ENCODE results near the gene MSN. TPM values are rescaled to one million over a fixed set of nuclear protein-coding genes. Genes with fewer than 3 reads are reported as not detected.

The MSN gene
- polyA plus RNA-seq, 1 donor (not counting 4 experiments of a cell fraction or from before 2014, with no cell fraction given), result 421 TPM

DNA sequence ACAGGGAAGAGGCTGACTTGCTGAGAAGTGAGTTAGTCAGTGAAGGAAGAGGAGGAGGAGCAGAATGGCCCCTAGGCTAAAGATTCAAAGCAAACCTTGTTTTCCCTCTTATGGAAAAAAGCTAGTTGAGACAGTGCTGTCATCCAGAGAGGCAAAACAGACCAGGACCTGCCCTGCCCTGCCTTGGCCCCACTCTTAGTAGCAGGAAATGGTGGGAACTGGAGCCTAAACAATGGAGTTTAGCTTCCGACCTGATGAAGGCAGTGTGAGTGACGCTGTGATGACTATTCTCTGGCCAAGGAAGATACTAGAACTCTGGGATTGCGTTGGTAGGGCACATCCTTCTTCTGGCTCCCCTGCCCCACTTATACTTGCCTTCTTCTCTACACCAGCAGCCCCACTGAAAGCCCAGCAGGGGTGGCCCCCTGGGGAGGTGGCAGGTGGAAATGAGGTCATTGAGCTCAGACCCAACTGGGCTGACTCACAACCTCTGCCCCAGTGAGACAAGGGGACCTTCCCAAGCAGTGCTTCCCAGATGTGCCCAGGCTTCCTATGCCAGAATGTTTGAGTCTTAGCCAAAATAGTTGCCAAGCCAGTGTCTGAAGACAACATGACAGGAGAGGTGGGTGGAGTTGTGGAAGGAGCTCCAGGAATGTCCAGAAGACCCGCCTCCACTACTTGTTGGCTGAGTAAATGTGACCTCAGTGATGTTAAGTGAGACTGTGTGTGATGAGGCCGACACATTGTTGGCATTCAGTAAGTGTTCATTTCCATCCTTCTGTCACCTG lies 38.8 kb downstream of the MSN start:
- no peak overlapping the region for H2AFZ ChIP-seq (ENCODE audit: control insufficient read depth, low read length)
- H4K20me1 ChIP-seq (ENCODE audit: control insufficient read depth, extremely low read depth, insufficient read depth, low read length), result peaks cover 12% of the 10 kb centered on the region

DNA sequence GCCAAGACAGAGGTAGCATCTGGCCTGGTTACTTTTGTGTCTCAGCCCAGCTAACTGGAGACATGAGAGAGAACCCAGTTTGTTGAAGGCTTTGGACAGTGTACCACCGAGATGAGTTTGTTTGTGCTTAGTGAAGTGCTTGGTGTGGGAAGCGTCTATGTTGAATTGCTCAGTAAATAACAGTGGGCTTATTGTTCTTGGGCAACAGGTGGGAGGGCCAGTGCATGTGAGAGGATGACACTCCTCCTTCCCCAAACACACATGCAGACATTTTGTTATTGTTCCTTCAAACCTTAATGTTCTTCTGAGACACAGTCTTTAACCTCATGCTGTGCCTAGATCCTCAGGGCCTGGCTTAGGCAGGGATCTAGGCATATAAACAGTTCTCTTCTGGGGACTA lies 39.7 kb downstream of the MSN start:
- no peaks in the 10 kb centered on the region for H3K9me3 ChIP-seq (ENCODE audit: control insufficient read depth, low read depth, low read length)
- peaks cover 12% of the 10 kb centered on the region for H4K20me1 ChIP-seq (ENCODE audit: control insufficient read depth, extremely low read depth, insufficient read depth, low read length)
- H2AFZ ChIP-seq (ENCODE audit: control insufficient read depth, low read length), result no peak overlapping the region
- dilution Hi-C loops (cut with MboI; ENCODE audit: extremely low pct_ligation_motif_present, low sequenced_read_pairs), result no loop called here
- peak overlapping the region; percentile 64 for H3K27ac ChIP-seq (ENCODE audit: control insufficient read depth, insufficient read depth, low read length)
- no peak overlapping the region for H3K4me2 ChIP-seq (ENCODE audit: control insufficient read depth, extremely low read depth, insufficient read depth, low read depth, low read length)
- H3K4me3 ChIP-seq (ENCODE audit: control insufficient read depth in 2 of 3, extremely low read depth in 1 of 3, insufficient read depth in 2 of 3, low read depth in 1 of 3, low read length in 3 of 3), result no peak overlapping the region
- FAIRE-seq (no peak), DNase-seq (ENCODE audit: low read depth, low spot score) (no peak)
- no peak for TF ChIP-seq EZH2 (IDR thresholded peaks at IDR 0.05; ENCODE audit: low read length)
- TF ChIP-seq, protein P1, sequence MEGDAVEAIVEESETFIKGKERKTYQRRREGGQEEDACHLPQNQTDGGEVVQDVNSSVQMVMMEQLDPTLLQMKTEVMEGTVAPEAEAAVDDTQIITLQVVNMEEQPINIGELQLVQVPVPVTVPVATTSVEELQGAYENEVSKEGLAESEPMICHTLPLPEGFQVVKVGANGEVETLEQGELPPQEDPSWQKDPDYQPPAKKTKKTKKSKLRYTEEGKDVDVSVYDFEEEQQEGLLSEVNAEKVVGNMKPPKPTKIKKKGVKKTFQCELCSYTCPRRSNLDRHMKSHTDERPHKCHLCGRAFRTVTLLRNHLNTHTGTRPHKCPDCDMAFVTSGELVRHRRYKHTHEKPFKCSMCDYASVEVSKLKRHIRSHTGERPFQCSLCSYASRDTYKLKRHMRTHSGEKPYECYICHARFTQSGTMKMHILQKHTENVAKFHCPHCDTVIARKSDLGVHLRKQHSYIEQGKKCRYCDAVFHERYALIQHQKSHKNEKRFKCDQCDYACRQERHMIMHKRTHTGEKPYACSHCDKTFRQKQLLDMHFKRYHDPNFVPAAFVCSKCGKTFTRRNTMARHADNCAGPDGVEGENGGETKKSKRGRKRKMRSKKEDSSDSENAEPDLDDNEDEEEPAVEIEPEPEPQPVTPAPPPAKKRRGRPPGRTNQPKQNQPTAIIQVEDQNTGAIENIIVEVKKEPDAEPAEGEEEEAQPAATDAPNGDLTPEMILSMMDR (optimal IDR thresholded peaks at IDR 0.05 in 1 of 3, IDR thresholded peaks at IDR 0.05 in 1 of 3, conservative IDR thresholded peaks at IDR 0.05 in 1 of 3; ENCODE audit: extremely low read depth in 1 of 3, insufficient read depth in 2 of 3, low read length in 3 of 3), result no peak
- H3K4me1 ChIP-seq (ENCODE audit: control insufficient read depth, extremely low read depth, insufficient read depth, low read length), result peaks cover 43% of the 10 kb centered on the region
- no peaks in the 10 kb centered on the region for H3K27me3 ChIP-seq (ENCODE audit: control insufficient read depth, extremely low read depth, insufficient read depth, low read length)
- peaks cover 69% of the 10 kb centered on the region for H3K79me2 ChIP-seq (ENCODE audit: control insufficient read depth, insufficient read depth, low read length)
- no peaks in the 10 kb centered on the region for H3K36me3 ChIP-seq (ENCODE audit: control insufficient read depth in 2 of 2, extremely low read depth in 1 of 2, insufficient read depth in 2 of 2, low read length in 2 of 2)
- no peaks in the 10 kb centered on the region for H3K9me1 ChIP-seq (ENCODE audit: control insufficient read depth, extremely low read depth, insufficient read depth, low read length)
- H3K9ac ChIP-seq (ENCODE audit: control insufficient read depth, extremely low read depth, insufficient read depth, low read length), result no peak overlapping the region

More for the DNA sequence above, 38.8 kb downstream of the MSN start:
- Histone ChIP-seq H3K79me2 (ENCODE audit: control insufficient read depth, insufficient read depth, low read length) (peaks cover 67% of the 10 kb centered on the region), H3K27me3 (ENCODE audit: control insufficient read depth, extremely low read depth, insufficient read depth, low read length) (no peaks in the 10 kb centered on the region), H3K4me1 (ENCODE audit: control insufficient read depth, extremely low read depth, insufficient read depth, low read length) (peaks cover 43% of the 10 kb centered on the region), H3K4me3 (ENCODE audit: control insufficient read depth in 2 of 3, extremely low read depth in 1 of 3, insufficient read depth in 2 of 3, low read depth in 1 of 3, low read length in 3 of 3) (no peak overlapping the region), H3K9me3 (ENCODE audit: control insufficient read depth, low read depth, low read length) (no peaks in the 10 kb centered on the region), H3K36me3 (ENCODE audit: control insufficient read depth in 2 of 2, extremely low read depth in 1 of 2, insufficient read depth in 2 of 2, low read length in 2 of 2) (no peaks in the 10 kb centered on the region), H3K4me2 (ENCODE audit: control insufficient read depth, extremely low read depth, insufficient read depth, low read depth, low read length) (no peak overlapping the region), H3K9ac (ENCODE audit: control insufficient read depth, extremely low read depth, insufficient read depth, low read length) (no peak overlapping the region), H3K9me1 (ENCODE audit: control insufficient read depth, extremely low read depth, insufficient read depth, low read length) (no peaks in the 10 kb centered on the region), H3K27ac (ENCODE audit: control insufficient read depth, insufficient read depth, low read length) (peak overlapping the region; percentile 64)
- TF ChIP-seq, protein P1 (optimal IDR thresholded peaks at IDR 0.05 in 1 of 3, IDR thresholded peaks at IDR 0.05 in 1 of 3, conservative IDR thresholded peaks at IDR 0.05 in 1 of 3; ENCODE audit: extremely low read depth in 1 of 3, insufficient read depth in 2 of 3, low read length in 3 of 3), result no peak
- TF ChIP-seq EZH2 (IDR thresholded peaks at IDR 0.05; ENCODE audit: low read length), result no peak
- FAIRE-seq, result peak; percentile 75
- DNase-seq (ENCODE audit: low read depth, low spot score), result peak; percentile 62
- dilution Hi-C loops (cut with MboI; ENCODE audit: extremely low pct_ligation_motif_present, low sequenced_read_pairs), result no loop called here

Measured in keratinocyte (primary cell).